Stimulated activated CD8-positive, alpha-beta memory T cell treated with anti-CD3 and anti-CD28 coated beads, Interleukin-7, amount 100 ng/mL, for 48 hours (primary cell): Measurements from ENCODE around the gene SERPINE3.

Source experiments
- DNase-seq, 2 donors: peaks; one replicate each; pipeline ENCODE4 v3.0.0-alpha.2; 2020; ENCODE audit warnings: low read depth in 1 of 2; ENCODE audit errors: extremely low read depth in 1 of 2

Gene SERPINE3

DNA sequence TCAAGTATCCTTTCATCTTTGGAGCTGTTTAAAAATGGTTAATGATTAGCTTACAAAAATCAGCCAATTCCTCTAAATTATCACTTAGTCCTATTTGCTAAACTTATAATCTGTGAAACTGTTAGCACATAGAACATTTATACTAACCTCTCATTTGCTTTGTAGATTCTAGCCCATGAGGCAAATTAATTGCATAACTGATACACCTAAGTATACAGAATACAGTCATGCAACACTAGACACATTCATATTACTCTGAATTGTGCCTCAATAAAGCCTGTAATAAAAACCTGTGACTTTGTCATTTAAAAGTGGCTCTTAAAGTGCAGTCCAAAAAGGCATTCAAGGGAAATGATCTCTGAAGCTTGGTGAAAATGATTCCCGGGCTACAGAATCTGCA is 21.0 kb downstream of the SERPINE3 start:
- no peak for DNase-seq

DNA sequence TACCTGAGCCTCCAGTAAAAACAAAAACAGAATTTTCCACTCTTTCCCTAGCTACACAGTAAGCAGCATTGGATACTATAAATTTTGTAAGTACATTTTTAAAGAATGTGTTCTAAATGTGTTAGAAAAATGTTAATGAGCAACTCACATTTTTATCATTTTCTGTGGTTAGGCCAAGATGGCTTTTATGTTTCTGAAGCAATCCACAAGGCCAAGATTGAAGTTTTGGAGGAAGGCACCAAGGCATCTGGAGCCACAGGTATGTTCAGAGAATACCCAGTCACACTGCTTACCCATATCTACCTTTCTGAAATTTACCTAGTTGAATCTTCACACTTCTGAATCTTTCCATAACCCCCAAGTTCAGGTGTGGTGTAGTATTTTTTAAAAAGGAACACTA is 21.6 kb downstream of the SERPINE3 start:
- DNase-seq, result no peak

DNA sequence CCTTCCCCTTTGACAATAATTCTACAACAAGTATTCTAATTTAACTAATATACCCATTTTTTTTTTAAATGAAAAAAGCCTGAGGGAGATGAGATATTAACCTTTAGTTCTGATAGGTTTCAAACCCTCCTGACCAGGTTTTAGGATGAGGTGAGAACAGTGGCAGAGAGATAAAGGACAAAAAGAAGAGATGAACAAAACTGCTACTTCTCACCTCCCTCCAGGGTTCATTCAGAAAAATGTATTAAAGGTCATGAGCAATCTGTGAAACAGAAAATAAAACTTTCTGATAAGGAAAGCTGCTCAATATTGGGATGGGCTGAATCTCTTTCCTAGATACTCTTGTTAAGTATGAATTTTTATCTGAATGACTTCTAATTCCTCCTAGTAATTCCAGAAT is 24.1 kb downstream of the SERPINE3 start:
- DNase-seq, result no peak

DNA sequence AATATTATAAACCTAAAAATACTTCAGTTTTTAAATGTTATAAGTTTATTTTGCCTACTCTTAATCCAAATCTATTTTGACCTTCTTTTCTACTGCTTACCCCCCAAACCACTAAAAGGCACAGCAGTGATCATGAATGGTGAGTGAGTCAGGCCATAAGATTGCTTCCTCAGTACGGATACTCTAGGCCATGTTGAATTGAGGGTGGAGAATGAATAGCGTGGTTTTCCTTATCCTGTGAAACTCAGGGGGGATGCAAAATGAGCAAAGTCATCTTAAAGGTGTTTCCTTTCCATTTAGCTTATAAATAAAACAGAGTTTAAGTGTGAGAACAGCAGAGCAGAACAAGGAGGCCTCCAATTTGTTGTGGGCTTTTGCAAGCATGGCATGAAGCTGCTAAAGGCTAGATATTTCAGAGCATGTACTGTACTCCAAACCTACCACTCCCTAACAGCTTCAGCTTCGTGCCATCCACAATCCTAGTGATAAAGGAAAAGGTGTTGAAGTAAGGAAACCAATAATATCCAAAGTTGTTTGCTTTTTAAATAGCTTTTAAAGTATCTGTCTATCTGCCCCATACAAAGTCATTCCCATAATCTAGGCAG is 25.0 kb downstream of the SERPINE3 start:
- no peak for DNase-seq

DNA sequence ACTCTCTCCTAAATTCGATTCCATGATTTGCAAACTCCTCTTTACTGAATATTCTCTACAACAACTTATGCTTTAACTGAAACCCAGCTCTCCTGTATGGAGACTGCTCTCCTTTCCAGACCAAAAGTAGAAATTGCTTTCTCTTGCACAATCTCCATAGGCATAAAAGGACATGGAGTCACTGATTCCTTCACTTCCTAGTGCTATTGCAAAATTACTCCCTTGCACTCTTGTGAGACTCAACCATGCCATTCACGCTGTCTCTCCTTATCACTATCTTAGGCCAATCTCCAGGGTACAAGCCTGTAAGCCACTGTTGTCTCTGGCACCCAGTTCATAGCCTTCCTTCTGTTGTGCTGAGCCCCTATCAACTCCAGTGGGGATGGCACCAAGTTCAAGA is 30.6 kb downstream of the SERPINE3 start:
- DNase-seq, result no peak

DNA sequence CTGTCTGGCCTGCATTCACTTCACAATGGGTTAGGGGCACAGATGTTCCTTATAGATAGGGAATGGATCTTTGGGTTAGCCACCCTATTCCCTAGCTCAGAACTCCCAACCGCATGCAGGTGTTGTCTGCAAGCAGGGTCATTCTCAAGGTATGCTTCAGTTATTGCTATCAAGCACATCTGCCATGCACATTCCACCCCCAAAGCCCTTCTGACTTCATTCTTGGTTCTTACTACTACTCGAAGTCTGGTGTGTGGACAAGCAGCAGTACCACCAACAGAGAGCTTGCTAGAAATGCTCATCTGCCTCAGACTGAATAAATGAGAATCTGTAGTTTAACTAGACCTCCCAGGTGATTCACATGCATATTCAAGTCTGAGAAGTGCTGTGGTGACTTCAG is 31.3 kb downstream of the SERPINE3 start:
- DNase-seq, result no peak

DNA sequence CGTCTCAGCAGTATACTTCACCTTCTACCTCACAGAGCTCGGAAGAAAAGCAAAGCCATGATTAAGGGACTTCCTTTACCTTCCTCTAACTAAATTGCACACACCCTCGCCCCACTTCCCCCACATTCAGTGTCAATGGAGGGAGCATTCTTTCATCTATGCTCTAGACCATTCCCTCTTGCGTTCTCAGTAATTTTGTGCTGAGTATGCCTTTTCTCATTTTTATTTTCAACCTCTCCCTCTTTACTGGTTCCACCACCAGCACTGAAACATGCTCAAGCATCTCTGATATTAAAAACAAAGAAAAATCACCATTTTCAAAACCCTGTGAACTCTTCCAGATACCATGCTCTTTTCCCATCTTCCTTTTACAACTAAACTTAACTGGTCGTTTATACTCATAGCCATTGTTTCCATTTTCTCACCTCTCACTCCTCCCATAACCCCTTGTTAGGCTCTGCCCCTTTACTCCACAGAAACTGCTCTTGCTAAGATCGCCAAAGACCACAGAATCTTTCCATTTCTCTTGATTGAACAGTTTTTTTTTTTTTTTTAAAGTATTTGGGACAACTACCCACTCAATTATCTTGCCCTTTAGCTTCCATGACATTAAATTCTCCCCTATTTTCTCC is 32.4 kb downstream of the SERPINE3 start:
- DNase-seq, result no peak

DNA sequence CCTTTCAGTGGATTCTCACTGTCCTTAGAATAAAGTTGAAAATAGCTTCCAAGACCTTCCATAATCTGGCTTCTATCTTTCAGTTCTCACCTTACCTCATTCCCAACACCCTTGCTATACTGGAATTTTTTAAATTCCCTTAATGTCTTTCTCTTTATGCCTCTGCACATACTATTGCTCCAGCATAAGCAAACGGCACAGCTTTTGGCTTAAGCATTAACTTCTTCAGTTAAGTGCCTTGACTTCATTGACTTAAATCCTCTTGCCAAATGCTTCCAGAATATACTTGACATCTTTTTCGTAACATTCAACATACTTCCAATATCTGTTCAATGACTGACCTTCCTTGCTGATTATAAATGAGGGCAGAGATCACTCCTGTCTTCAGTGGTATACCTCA is 34.0 kb downstream of the SERPINE3 start:
- DNase-seq, result no peak

DNA sequence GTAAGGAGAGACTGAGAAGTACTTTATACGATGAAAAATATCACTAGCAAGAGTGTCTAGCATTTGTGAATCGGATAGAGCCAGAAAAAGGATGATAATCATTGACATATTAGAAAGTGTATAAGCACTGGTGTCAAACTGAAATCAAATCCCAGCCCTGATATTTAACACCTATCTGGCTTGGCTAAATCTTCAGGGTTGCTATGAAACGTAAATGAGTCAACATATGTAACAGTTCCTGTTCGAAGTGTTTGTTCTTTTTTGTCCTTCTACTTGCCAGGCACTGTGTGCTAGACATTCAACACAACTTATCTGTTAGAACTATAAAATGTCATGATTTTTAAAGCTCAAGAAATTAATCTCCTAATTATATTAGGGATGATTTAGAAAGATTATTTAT is 40.8 kb downstream of the SERPINE3 start:
- DNase-seq, result no peak

DNA sequence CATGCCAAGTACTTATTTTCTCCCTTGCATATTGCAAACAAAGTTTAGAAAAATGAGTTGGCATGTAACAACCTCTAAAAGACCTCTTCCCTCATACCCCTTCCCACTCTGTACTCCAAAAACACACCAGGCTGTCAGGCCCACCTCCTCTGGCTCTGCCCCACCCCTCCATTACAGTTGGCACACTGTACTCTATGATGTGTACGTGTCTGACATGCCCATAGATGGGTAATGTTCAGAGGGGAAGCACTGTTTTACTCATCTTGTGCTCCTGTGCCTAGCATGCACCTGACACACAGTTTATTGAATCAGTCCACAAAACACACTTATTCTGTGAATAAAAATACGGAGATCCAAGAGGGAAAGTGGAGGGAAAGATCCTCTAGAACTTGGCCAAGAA is 45.6 kb downstream of the SERPINE3 start:
- no peak for DNase-seq

DNA sequence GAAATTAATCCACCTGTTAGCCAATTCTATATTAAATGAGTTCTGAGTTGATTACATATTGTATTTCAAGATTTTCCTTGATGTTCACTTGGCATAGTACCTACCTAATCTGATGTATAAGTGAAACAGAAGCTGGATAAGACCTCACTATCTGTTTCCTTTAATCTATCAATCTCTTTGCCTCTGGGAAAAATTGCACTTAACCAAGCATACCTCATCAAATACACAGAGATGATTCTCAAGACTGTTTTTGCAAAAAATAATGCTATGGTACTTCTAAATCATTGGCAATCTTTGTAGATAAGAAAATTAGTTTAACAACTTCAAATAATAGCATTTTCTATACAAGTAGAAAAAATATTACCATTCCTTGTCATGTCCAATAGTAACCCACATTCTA is 55.2 kb downstream of the SERPINE3 start:
- no peak for DNase-seq

DNA sequence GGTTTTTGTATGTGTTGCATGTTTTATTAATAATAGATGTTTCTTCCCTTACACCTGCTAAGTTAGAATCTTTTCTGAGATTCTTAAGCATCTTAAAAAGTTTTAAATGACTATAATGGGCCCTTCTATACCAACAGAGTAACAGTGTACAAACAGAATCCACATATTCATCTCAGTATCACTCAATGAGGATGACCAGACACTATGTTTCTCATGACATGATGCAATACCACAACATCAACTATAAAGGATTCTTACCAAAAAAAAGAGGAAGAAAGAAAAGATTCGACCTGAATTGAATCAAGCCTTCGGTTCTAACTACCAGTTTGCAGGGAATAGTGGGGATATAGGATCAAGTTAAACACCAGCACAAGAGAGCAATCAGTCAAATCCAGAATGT is 56.9 kb downstream of the SERPINE3 start:
- no peak for DNase-seq

DNA sequence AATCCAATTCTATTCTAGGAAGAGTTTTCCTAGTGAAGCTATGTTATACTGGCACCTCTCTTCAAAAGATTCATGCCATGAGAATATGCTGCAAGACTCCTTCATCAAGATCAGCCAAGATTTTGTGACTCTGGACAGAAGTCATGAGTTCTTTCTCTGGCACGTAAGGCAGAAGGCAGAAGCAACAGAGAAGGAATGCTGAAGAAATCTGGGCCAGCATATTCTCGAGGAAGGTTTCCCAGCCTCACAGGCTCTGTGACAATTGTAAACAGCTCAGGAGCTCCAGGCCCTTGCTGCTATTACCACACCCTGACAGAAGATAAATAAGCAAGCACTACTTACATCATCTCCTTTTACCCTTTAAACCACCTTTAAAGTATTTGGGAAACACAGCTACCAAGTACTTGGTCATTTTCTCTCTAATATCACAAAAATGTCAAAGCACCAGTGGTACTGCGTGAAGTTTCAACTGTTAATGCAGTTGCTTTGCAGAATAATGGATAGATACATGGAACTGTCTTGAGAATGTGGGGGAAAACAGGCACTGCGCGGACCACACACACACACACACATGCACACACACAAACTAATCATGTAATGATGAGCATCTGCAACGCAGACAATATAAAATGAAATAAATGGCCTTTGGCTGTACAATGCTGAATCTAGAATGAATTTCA is 57.9 kb downstream of the SERPINE3 start:
- DNase-seq, result no peak

DNA sequence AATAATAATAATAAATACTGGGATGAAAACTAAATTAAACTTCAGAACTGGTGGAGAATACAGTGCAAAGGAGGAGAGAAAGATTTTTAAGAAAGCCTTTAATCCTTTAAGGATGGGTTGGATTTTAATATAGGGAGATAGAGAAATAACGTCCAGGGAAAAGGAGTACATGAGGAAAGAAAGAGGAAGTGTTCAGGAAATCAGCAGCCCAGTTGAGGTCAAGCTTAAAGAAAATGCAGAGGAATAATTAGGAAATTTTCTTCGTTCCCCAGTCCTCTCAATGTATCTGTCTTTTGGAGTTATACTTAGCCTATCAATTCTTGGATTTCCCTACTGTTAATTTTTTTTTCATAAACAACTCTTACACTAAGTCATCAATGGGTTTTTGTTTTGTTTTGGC is 65.7 kb downstream of the SERPINE3 start:
- DNase-seq, result no peak

DNA sequence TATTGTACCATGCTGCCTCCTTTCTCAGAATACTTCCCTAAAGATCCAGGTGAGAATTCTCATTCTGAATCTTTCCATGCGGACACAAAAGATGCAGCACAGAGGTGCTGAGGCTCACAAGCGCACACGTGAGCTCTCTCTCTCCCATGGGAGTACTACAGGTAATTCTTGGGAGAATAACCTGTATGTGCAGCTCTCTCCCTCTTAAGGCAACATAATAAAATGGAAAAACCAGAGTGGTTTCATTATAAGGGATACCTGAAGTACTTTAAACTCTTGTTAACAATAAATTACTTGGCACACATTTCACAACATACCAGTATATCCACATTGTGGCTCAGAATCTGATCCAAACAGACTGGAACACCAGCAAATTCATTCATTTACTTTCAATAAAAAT is 72.9 kb downstream of the SERPINE3 start:
- DNase-seq, result no peak
